Inflammatory macrophage (primary cell): ENCODE data around the gene RAB3GAP2.
"Not testable (repeated sequence)": the region's sequence is repeated elsewhere in the genome, so short reads cannot be mapped to it uniquely, and the experiment has no call there.

Experiments
- DNase-seq, 2 donors: peaks; one replicate each; pipeline ENCODE4 v3.0.0-alpha.2; 2020 to 2022

The RAB3GAP2 gene

GRCh38 chr1:220135755-220136154 is 136.5 kb downstream of the RAB3GAP2 start:
- DNase-seq: no peak

DNA sequence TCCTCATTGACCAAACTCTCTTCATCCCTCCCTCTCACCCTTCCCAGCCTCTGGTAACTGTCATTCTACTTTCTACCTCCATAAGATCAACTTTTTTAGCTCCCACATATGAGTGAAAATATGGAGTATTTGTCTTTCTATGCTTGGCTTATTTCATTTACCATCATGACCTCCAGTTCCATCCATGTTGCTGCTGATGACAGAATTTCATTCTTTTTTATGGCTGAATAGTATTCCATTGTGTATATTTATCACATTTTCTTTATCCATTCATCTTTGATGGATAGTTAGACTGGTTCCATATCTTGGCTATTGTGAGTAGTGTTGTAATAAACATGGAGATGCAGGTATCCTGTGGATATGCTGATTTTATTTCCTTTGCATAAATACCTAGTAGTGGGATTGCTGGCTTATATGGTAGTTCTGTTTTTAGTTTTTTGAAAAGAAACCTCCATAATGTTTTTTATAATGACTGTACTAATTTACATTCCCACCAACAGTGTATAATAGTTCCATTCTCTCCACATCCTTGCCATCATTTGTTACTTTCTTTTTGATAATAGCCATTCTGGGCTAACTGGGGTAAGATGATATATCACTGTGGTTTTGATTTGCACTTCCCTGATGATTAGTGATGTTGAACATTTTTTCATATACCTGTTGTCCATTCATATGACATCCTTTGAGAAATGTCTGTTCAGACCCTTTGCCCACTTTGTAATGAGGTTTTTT is 142.6 kb downstream of the RAB3GAP2 start:
- no peak for DNase-seq

DNA sequence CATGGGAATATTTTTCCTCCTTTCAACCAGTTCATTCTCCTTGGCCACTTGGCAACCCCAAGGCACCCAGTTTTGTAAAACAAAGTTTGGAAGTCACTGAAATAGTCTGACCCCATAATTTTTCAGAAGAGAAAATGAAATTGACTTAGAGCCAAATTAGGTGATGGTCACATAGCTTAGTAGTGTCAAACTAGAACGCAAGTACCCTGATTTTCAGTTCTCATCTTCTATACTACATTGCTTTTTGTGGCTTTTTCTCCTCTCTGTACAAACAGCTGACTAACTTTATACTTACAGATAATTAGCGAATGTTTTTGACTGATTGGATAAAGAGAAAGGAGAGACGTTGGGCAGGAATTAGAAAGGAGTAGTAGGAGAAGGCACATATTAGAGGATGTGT is 145.2 kb downstream of the RAB3GAP2 start:
- no peak for DNase-seq

GRCh38 chr1:220124542-220124941 is 147.7 kb downstream of the RAB3GAP2 start:
- DNase-seq: peak in 1 of 2 donors; percentile 2

DNA sequence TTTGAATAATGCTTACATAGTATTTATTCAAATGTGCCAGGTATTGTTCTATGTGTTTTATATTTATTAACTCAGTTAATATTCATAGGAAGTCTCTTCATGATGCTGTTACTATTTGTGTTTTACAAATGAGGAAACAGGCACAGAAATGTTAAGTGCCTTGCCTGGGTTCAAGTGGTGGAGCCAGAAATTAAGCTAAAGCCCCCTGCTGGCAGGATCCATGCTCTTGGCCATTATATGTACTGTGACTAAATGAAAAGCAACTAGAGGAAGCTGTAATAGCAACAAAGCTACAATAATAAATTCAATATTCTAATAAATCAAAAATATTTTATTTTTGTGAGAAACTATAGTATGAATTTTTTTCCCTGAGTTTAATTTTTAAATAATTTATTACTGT is 148.4 kb downstream of the RAB3GAP2 start:
- DNase-seq: no peak

- no peak for DNase-seq
Measured at GRCh38 chr1:220123066-220123465, 149.2 kb downstream of the RAB3GAP2 start.

GRCh38 chr1:220121791-220122530 is 150.3 kb downstream of the RAB3GAP2 start:
- DNase-seq: no peak

GRCh38 chr1:220119043-220119512 is 153.2 kb downstream of the RAB3GAP2 start:
- no peak for DNase-seq

- peak; percentile 45 to 58 for DNase-seq
Measured at GRCh38 chr1:220113136-220113695, 159.0 kb downstream of the RAB3GAP2 start.

DNA sequence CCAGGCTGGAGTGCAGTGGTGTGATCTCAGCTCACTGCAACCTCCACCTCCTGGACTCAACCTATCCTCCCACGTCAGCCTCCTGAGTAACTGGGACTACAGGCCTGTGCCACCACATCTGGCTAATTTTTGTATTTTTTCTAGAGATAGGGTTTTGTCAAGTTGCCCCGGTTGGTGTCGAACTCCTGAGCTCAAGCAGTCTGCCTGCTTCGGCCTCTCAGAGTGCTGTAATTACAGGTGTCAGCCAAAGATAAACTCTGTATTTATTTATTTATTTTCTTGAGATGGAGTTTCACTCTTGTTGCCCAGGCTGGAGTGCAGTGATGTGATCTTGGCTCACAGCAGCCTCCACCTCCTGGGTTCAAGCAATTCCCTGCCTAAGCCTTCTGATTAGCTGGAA is 159.7 kb downstream of the RAB3GAP2 start:
- not testable (repeated sequence) for DNase-seq

GRCh38 chr1:220110473-220110872 is 161.8 kb downstream of the RAB3GAP2 start:
- not testable (repeated sequence) for DNase-seq

DNA sequence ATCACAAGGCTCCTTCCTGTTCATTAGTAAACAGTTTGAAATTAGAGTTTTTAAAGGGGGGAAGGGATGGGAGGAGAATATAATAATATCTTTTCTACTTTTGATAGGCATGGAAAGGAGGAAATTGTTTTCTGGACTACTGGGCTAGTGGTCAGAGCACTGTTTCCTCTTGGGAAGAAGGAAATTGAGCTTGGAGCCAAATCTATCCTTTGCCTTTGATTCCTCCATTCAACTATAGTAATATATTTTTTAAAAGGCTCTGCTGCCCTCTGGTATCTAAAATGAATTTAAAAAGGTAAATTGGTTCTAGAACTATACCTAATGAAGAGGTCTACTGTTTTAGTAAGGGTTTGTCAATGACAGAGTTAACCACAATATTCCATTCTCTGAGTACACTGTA is 172.4 kb downstream of the RAB3GAP2 start:
- no peak for DNase-seq
